ENCODE measurements around the gene CACNG1. TPM values are rescaled to one million over a fixed set of nuclear protein-coding genes. Genes with fewer than 3 reads are reported as not detected.

Gene CACNG1
- total and polyA plus RNA-seq, 2 donors (not counting 3 experiments of a cell fraction or from before 2014, with no cell fraction given): not detected

- FAIRE-seq (no peak), DNase-seq (ENCODE audit: low read depth, low spot score) (no peak)
- POLR2A ChIA-PET: no interaction called here
- no peak for TF ChIP-seq GATA2 (IDR thresholded peaks at IDR 0.05; ENCODE audit: insufficient read depth, insufficient read length, low read depth, low read length)
- TF ChIP-seq FOS (IDR thresholded peaks at IDR 0.05; ENCODE audit: borderline replicate concordance, insufficient read depth, low read length): no peak
- no peak for TF ChIP-seq JUN (IDR thresholded peaks at IDR 0.05; ENCODE audit: borderline replicate concordance, insufficient read depth, insufficient read length, low read depth)
- no peak for TF ChIP-seq MAX (IDR thresholded peaks at IDR 0.05; ENCODE audit: insufficient read depth, insufficient read length)
- no peak for TF ChIP-seq MYC (IDR thresholded peaks at IDR 0.05; ENCODE audit: low read depth, low read length)
- TF ChIP-seq POLR2AphosphoS5 (IDR thresholded peaks at IDR 0.05; ENCODE audit: insufficient read depth, low read depth, low read length): no peak
- TF ChIP-seq POLR2A (IDR thresholded peaks at IDR 0.05; ENCODE audit: low read depth, low read length): no peak
- no peak for TF ChIP-seq EZH2 (IDR thresholded peaks at IDR 0.05; ENCODE audit: borderline replicate concordance, low read depth, low read length, severe bottlenecking)
- TF ChIP-seq, protein P1, sequence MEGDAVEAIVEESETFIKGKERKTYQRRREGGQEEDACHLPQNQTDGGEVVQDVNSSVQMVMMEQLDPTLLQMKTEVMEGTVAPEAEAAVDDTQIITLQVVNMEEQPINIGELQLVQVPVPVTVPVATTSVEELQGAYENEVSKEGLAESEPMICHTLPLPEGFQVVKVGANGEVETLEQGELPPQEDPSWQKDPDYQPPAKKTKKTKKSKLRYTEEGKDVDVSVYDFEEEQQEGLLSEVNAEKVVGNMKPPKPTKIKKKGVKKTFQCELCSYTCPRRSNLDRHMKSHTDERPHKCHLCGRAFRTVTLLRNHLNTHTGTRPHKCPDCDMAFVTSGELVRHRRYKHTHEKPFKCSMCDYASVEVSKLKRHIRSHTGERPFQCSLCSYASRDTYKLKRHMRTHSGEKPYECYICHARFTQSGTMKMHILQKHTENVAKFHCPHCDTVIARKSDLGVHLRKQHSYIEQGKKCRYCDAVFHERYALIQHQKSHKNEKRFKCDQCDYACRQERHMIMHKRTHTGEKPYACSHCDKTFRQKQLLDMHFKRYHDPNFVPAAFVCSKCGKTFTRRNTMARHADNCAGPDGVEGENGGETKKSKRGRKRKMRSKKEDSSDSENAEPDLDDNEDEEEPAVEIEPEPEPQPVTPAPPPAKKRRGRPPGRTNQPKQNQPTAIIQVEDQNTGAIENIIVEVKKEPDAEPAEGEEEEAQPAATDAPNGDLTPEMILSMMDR (IDR thresholded peaks at IDR 0.05; ENCODE audit: extremely low read depth in 1 of 2, insufficient read depth in 1 of 2, low read depth in 1 of 2, low read length in 2 of 2): no peak
- Histone ChIP-seq H3K4me3 (replicated peaks in 1 of 3; ENCODE audit: insufficient read depth in 1 of 3, low read depth in 1 of 3, low read length in 3 of 3) (no peak overlapping the region), H3K36me3 (ENCODE audit: control insufficient read depth in 2 of 2, extremely low read depth in 1 of 2, insufficient read depth in 2 of 2, low read length in 2 of 2) (peaks cover 0 to 4% of the 10 kb centered on the region in 2 experiments), H4K20me1 (replicated peaks; ENCODE audit: control insufficient read depth, extremely low read depth, insufficient read depth, low read length) (peaks cover 2% of the 10 kb centered on the region), H2AFZ (ENCODE audit: low read depth, low read length) (no peak overlapping the region), H3K27me3 (ENCODE audit: control insufficient read depth in 2 of 2, insufficient read depth in 2 of 2, low read length in 2 of 2) (no peaks in the 10 kb centered on the region), H3K4me2 (ENCODE audit: insufficient read depth, low read length) (no peak overlapping the region), H3K9me3 (replicated peaks; ENCODE audit: control insufficient read depth, insufficient read depth, low read length) (no peaks in the 10 kb centered on the region), H3K9ac (replicated peaks; ENCODE audit: extremely low read depth, insufficient read depth, low read length) (no peak overlapping the region), H3K27ac (ENCODE audit: insufficient read depth, low read depth, low read length) (no peak overlapping the region), H3K79me2 (ENCODE audit: control insufficient read depth, insufficient read depth, low read length) (no peaks in the 10 kb centered on the region), H3K4me1 (ENCODE audit: control insufficient read depth, extremely low read depth, insufficient read depth, low read length) (no peaks in the 10 kb centered on the region), H3K9me1 (replicated peaks; ENCODE audit: control insufficient read depth, extremely low read depth, insufficient read depth, low read length) (no peaks in the 10 kb centered on the region)
- dilution Hi-C loops (cut with MboI; ENCODE audit: extremely low pct_ligation_motif_present, low sequenced_read_pairs): no loop called here
- CTCF ChIA-PET: interaction anchor here (0.6 to 1.6 kb wide), 2 partner anchors 21 to 148 kb away, joined by 3 to 5 read pairs; no protein-coding TSS in a partner anchor
- BruUV-seq (replicated peaks): no TSS peak
- intact Hi-C loops (cut with micrococcal nuclease): no loop called here
Measured at GRCh38 chr17:67079491-67079890, 35.1 kb downstream of the CACNG1 start.

Data from endothelial cell of umbilical vein (primary cell).